Right atrium auricular region (tissue), 2 donors: Measurements from ENCODE around the gene RETN. TPM values are rescaled to one million over a fixed set of nuclear protein-coding genes. Genes with fewer than 3 reads are reported as not detected.
"Not testable (repeated sequence)": the region's sequence is repeated elsewhere in the genome, so short reads cannot be mapped to it uniquely, and the experiment has no call there.

Experiments used
- DNase-seq: peaks from one replicate; pipeline ENCODE4 v3.0.0-alpha.2; 2019; ENCODE audit warnings: low spot score
- H3K27ac ChIP-seq, 2 donors: fragments of 200-600 bp; sonication (generic); 1 replicate in 1 of 2; 2 replicates in 1 of 2; pipeline ENCODE4 v1.5.1; 2016 to 2019
- H3K27me3 ChIP-seq, 2 donors: fragments of 200-600 bp; sonication (generic); one replicate each; pipeline versions ENCODE4 v1.5.1 to v1.6.0; 2017 to 2019
- H3K36me3 ChIP-seq: fragments of 200-600 bp; sonication (generic); one replicate; pipeline ENCODE4 v1.5.1; 2016
- H3K4me1 ChIP-seq, 2 donors: fragments of 200-600 bp; sonication (generic); one replicate each; pipeline versions ENCODE4 v1.5.1 to v1.6.0; 2017 to 2019
- H3K4me3 ChIP-seq, 2 donors: fragments of 200-600 bp; sonication (generic); 1 replicate in 1 of 2; 2 replicates in 1 of 2; pipeline ENCODE4 v1.5.1; 2017 to 2019; ENCODE audit warnings: mild to moderate bottlenecking in 1 of 2, moderate library complexity in 1 of 2
- H3K9me3 ChIP-seq, 2 donors: fragments of 200-600 bp; sonication (generic); one replicate each; pipeline ENCODE4 v1.5.1; 2019
- CTCF ChIP-seq, 2 donors: fragments of 200-600 bp; sonication (generic); IDR thresholded peaks; one replicate each; pipeline ENCODE4 v1.5.1; 2019; ENCODE audit warnings: antibody characterized with exemption in 2 of 2
- total RNA-seq, 2 donors: library from RNA; depleted of rRNA; stranded (reverse); fragments of >200 nt; gene quantifications; one replicate each; pipeline ENCODE4 v1.1.0, GENCODE V29; 2016

RETN gene
- total RNA-seq, 2 donors from 2014 or later, result not detected

- Histone ChIP-seq H3K4me3 (no peak overlapping the region), H3K27me3 (peaks cover 0 to 10% of the 10 kb centered on the region in 2 donors), H3K9me3 (no peaks in the 10 kb centered on the region), H3K27ac (no peak overlapping the region), H3K4me1 (no peaks in the 10 kb centered on the region), H3K36me3 (no peaks in the 10 kb centered on the region)
- no peak for TF ChIP-seq CTCF (IDR thresholded peaks at IDR 0.05)
- no peak for DNase-seq
Measured at GRCh38 chr19:7641290-7642276, 27.3 kb upstream of the RETN start.

GRCh38 chr19:7642295-7643030 lies 26.4 kb upstream of the RETN start:
- peaks cover 0 to 3% of the 10 kb centered on the region in 2 donors for H3K27me3 ChIP-seq
- TF ChIP-seq CTCF (IDR thresholded peaks at IDR 0.05), result no peak
- H3K9me3 ChIP-seq, result no peaks in the 10 kb centered on the region
- no peak overlapping the region for H3K27ac ChIP-seq
- H3K36me3 ChIP-seq, result no peaks in the 10 kb centered on the region
- H3K4me3 ChIP-seq, result no peak overlapping the region
- H3K4me1 ChIP-seq, result no peaks in the 10 kb centered on the region
- no peak for DNase-seq

- H3K4me1 ChIP-seq, result no peaks in the 10 kb centered on the region
- no peak for TF ChIP-seq CTCF (IDR thresholded peaks at IDR 0.05)
- no peak overlapping the region for H3K4me3 ChIP-seq
- H3K27me3 ChIP-seq, result no peaks in the 10 kb centered on the region
- H3K9me3 ChIP-seq, result no peaks in the 10 kb centered on the region
- no peak overlapping the region for H3K27ac ChIP-seq
- no peaks in the 10 kb centered on the region for H3K36me3 ChIP-seq
- DNase-seq, result no peak
Measured at GRCh38 chr19:7643031-7643415, 25.8 kb upstream of the RETN start.

DNA sequence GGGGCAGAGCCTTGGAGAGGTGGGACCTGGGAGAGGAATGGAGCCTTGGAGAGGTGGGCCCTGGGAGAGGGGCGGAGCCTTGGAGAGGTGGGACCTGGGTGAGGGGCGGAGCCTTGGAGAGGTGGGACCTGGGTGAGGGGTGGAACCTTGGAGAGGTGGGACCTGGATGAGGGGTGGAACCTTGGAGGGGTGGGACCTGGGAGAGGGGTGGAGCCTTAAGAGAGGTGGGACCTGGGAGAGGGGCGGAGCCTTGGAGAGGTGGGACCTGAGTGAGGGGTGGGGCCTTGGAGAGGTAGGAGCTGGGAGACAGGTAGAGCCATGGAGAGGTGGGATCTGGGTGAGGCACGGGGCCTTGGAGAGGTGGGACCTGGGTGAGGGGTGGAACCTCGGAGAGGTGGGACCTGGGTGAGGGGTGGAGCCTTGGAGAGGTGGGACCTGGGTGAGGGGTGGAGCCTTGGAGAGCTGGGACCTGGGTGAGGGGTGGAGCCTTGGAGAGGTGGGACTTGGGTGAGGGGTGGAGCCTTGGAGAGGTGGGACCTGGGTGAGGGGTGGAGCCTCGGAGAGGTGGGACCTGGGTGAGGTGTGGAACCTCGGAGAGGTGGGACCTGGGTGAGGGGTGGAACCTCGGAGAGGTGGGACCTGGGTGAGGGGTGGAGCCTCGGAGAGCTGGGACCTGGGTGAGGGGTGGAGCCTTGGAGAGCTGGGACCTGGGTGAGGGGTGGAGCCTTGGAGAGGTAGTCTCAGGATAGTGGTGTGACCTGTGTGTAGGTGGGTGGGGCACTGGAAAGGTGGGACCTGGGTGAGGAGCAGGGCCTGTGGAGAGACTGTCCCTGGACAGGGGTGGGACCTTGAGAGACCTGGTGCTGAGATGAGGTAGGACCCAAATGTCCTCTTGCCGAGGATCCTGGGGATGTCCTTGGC lies 25.0 kb upstream of the RETN start:
- not testable (repeated sequence) for H3K9me3 ChIP-seq, DNase-seq, H3K27ac ChIP-seq, H3K27me3 ChIP-seq, H3K4me3 ChIP-seq, H3K4me1 ChIP-seq, H3K36me3 ChIP-seq

- Histone ChIP-seq H3K27ac (no peak overlapping the region), H3K36me3 (no peaks in the 10 kb centered on the region), H3K27me3 (no peaks in the 10 kb centered on the region), H3K4me3 (no peak overlapping the region), H3K4me1 (no peaks in the 10 kb centered on the region), H3K9me3 (no peaks in the 10 kb centered on the region)
- no peak for DNase-seq
- TF ChIP-seq CTCF (IDR thresholded peaks at IDR 0.05), result no peak
Measured at GRCh38 chr19:7644550-7644877, 24.3 kb upstream of the RETN start.
